Nephron (organoid): Measurements from ENCODE around the gene ZNF26.
"Not testable (repeated sequence)": the region's sequence is repeated elsewhere in the genome, so short reads cannot be mapped to it uniquely, and the experiment has no call there.

ENCODE experiments used
- H3K27ac Mint-ChIP-seq, 3 experiments: 2 replicates each; pipeline ENCODE4 v1.8.0; 2020; ENCODE audit warnings: mixed read lengths in 3 of 3, mild to moderate bottlenecking in 2 of 3, moderate library complexity in 1 of 3
- H3K27me3 Mint-ChIP-seq: 2 replicates; pipeline ENCODE4 v1.8.0; 2021; ENCODE audit warnings: low read depth, mild to moderate bottlenecking, moderate library complexity, mixed read lengths
- H3K36me3 Mint-ChIP-seq: 2 replicates; pipeline ENCODE4 v1.8.0; 2020; ENCODE audit warnings: low read depth, mixed read lengths
- H3K4me1 Mint-ChIP-seq: 2 replicates; pipeline ENCODE4 v1.8.0; 2020; ENCODE audit warnings: mixed read lengths
- H3K4me3 Mint-ChIP-seq, 3 experiments: 2 replicates each; pipeline ENCODE4 v1.8.0; 2020; ENCODE audit warnings: mild to moderate bottlenecking in 3 of 3, mixed read lengths in 3 of 3, moderate library complexity in 2 of 3
- H3K9me3 Mint-ChIP-seq: 2 replicates; pipeline ENCODE4 v1.8.0; 2020; ENCODE audit warnings: mixed read lengths
- TF ChIP-seq, protein P1 (sequence below), 3 experiments: fragments of 200-600 bp; sonication (generic); IDR thresholded peaks; one replicate each; pipeline ENCODE4 v1.5.0; 2021; ENCODE audit warnings: antibody characterized with exemption in 3 of 3; ENCODE audit not compliant: unreplicated experiment in 3 of 3

The ZNF26 gene

DNA sequence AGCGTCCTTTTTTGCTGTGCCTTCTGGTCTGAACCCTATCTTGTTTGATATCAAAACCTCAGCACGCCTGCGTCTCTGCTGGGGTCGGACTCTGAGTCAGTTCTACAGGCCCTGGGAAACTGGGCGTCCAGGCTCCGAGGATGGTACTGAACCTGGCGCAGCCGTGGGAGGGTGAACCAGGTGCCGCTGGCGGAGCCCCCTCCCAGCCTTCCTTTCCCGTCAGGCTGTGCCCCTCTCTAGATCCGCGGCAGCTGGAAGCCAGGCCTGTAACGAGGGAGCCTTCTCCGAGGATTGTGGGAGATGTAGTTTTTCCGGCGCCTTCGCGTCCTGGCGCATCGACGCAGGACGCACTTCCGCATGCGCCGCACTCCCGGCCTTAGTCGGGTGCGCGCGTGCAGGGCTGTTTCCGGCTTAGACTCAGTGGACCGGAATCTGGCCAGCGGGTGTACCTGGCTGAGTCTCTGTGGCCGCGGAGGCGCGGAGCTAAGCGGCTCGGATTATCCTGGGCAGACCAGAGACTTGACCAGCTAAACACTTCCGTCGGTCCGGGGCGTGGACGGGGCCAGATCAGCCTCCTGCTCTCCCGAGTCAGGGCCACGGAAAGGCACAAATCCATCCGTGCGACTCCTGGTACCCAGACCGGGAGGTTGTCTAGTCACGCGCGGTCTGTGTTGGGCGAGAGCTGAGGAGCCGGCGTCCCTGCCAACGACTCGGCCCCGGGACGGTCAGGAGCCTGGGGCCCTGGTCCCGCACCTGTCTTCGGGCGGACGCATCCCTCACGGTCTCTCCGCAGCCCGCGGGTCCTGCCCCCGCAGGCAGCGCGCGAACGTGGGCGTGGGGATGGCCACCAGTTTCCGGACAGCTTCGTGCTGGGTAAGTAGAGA lies at the start of gene ZNF26:
Gene ZNF26 (plus strand): TSS at position 367 of the 884 bp plus-strand sequence. CDS start 474 bp downstream, at position 841.
- peaks cover 59% of the 10 kb centered on the region for H3K36me3 Mint-ChIP-seq
- H3K9me3 Mint-ChIP-seq, result peaks cover 60% of the 10 kb centered on the region
- TF ChIP-seq, protein P1, sequence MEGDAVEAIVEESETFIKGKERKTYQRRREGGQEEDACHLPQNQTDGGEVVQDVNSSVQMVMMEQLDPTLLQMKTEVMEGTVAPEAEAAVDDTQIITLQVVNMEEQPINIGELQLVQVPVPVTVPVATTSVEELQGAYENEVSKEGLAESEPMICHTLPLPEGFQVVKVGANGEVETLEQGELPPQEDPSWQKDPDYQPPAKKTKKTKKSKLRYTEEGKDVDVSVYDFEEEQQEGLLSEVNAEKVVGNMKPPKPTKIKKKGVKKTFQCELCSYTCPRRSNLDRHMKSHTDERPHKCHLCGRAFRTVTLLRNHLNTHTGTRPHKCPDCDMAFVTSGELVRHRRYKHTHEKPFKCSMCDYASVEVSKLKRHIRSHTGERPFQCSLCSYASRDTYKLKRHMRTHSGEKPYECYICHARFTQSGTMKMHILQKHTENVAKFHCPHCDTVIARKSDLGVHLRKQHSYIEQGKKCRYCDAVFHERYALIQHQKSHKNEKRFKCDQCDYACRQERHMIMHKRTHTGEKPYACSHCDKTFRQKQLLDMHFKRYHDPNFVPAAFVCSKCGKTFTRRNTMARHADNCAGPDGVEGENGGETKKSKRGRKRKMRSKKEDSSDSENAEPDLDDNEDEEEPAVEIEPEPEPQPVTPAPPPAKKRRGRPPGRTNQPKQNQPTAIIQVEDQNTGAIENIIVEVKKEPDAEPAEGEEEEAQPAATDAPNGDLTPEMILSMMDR (IDR thresholded peaks at IDR 0.05; ENCODE audit: unreplicated experiment in 3 of 3), result no peak
- H3K4me1 Mint-ChIP-seq, result peaks cover 19% of the 10 kb centered on the region
- peak within 1 kb of the TSS; percentile 94 to 97 (median 97) for H3K4me3 Mint-ChIP-seq
- H3K27me3 Mint-ChIP-seq, result no peaks in the 10 kb centered on the region
- peak within 1 kb of the TSS; percentile 97 to 99 (median 99) for H3K27ac Mint-ChIP-seq

DNA sequence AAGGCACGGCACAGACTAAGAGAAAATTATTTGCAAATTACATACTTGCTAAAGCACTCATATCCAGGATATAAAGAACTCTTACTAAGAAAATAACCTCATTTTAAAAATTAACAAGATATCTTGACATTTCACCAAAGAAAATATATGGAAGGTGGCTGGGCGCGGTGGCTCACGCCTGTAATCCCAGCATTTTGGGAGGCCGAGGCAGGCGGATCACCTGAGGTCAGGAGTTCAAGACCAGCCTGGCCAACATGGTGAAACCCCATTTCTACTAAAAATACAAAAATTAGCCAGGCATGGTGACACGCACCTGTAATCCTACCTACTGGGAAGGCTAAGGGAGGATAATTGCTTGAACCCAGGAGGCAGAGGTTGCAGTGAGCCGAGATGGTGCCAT lies 49.2 kb upstream of the ZNF26 start:
- not testable (repeated sequence) for H3K27me3 Mint-ChIP-seq, H3K4me1 Mint-ChIP-seq, H3K4me3 Mint-ChIP-seq, H3K27ac Mint-ChIP-seq
- H3K9me3 Mint-ChIP-seq, result peaks cover 67% of the 10 kb centered on the region
- H3K36me3 Mint-ChIP-seq, result peaks cover 57% of the 10 kb centered on the region

DNA sequence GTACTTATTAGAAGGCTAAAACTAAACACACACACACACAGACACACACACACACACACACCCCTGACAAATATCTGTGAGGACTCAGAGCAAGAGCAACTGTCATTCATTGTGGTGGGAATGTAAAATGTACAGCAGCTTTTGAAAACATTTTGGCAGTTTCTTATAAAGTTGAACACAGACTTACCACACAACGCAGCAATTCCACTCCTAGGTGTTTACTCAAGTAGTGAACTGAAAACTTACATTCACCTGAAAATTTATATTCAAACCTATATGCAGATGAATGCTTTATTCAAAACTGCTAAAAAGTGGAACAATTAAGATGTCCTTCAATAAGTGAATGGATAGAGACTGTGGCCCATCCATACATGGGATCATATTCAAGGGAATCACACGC lies 48.7 kb upstream of the ZNF26 start:
- Mint-ChIP-seq H3K36me3 (peaks cover 52% of the 10 kb centered on the region), H3K27me3 (no peaks in the 10 kb centered on the region)

DNA sequence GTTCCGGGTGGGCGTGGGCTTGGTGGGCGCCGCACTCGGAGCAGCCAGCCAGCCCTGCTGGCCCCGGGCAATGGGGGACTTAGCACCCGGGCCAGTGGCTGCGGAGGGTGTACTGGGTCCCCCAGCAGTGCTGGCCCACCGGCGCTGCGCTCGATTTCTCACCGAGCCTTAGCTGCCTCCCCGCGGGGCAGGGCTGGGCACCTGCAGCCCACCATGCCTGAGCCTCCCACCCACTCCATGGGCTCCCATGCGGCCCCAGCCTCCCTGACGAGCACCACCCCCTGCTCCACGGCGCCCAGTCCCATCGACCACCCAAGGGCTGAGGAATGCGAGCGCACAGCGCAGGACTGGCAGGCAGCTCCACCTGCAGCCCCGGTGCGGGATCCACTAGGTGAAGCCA lies 47.4 kb upstream of the ZNF26 start:
- H3K27me3 Mint-ChIP-seq, H3K4me3 Mint-ChIP-seq, H3K27ac Mint-ChIP-seq, H3K4me1 Mint-ChIP-seq: not testable (repeated sequence)
- H3K36me3 Mint-ChIP-seq, result peaks cover 38% of the 10 kb centered on the region
- peaks cover 60% of the 10 kb centered on the region for H3K9me3 Mint-ChIP-seq

More for the DNA sequence above, 48.7 kb upstream of the ZNF26 start:
- Mint-ChIP-seq H3K9me3 (peaks cover 66% of the 10 kb centered on the region), H3K4me1 (no peaks in the 10 kb centered on the region), H3K4me3 (no peak overlapping the region), H3K27ac (no peak overlapping the region)
- TF ChIP-seq, protein P1 (IDR thresholded peaks at IDR 0.05; ENCODE audit: unreplicated experiment in 3 of 3), result no peak

DNA sequence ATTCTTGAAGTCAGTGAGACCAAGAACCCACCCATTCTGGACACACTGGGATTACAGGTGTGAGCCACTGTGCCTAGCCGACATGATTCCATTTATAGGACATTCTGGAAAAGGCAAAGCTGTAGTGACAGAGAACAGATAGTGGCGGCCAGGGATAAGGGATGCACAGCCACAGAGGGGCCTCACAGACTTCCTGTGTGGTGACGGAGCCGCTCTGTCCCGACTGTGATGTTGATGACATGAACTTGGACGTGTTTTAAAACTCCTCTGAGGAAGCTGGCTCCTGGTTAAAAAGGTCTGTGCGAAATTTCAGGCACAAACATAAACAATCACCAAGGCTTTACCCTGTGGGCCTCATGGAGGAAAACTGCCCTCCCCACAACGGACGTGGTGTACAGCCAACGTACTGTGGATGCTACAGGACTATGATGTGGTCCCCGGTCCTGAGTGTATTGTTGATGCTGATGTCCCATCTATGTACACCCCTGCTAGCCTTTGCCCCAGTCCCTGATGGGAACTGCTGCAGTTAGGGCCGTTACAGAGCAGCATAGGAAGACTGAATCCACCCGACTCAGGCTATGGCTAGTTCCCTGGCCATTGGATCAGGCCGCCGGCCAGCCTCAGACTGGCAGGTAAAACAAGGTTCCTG lies 46.0 kb upstream of the ZNF26 start:
- H3K4me3 Mint-ChIP-seq, result no peak overlapping the region
- TF ChIP-seq, protein P1 (IDR thresholded peaks at IDR 0.05; ENCODE audit: unreplicated experiment in 3 of 3), result no peak
- H3K36me3 Mint-ChIP-seq, result peaks cover 24% of the 10 kb centered on the region
- H3K4me1 Mint-ChIP-seq, result no peaks in the 10 kb centered on the region
- no peaks in the 10 kb centered on the region for H3K27me3 Mint-ChIP-seq
- no peak overlapping the region for H3K27ac Mint-ChIP-seq
- H3K9me3 Mint-ChIP-seq, result peaks cover 60% of the 10 kb centered on the region

- H3K27me3 Mint-ChIP-seq, result no peaks in the 10 kb centered on the region
- H3K36me3 Mint-ChIP-seq, result peaks cover 14% of the 10 kb centered on the region
- H3K4me1 Mint-ChIP-seq, result no peaks in the 10 kb centered on the region
- no peak overlapping the region for H3K27ac Mint-ChIP-seq
- H3K9me3 Mint-ChIP-seq, result peaks cover 61% of the 10 kb centered on the region
- TF ChIP-seq, protein P1 (IDR thresholded peaks at IDR 0.05; ENCODE audit: unreplicated experiment in 3 of 3), result no peak
- no peak overlapping the region for H3K4me3 Mint-ChIP-seq
These were observed 44.7 kb upstream of the ZNF26 start for GRCh38 chr12:132941336-132941954.
